Stimulated activated CD4-positive, alpha-beta T cell treated with anti-CD3 and anti-CD28 coated beads, Interleukin-1b, Interleukin-23, amount 100 ng/mL, for 24 hours (primary cell): ENCODE results near the gene PET100.
A peak's percentile ranks its signal among the peaks of the same experiment; 100 is the strongest.

Experiments
- DNase-seq, 4 experiments: peaks; one replicate each; pipeline ENCODE4 v3.0.0-alpha.2; 2020; ENCODE audit warnings: low read depth in 4 of 4, low spot score in 1 of 4

PET100 gene

GRCh38 chr19:7650148-7650547, 20.6 kb downstream of the PET100 start:
- DNase-seq: no peak

DNA sequence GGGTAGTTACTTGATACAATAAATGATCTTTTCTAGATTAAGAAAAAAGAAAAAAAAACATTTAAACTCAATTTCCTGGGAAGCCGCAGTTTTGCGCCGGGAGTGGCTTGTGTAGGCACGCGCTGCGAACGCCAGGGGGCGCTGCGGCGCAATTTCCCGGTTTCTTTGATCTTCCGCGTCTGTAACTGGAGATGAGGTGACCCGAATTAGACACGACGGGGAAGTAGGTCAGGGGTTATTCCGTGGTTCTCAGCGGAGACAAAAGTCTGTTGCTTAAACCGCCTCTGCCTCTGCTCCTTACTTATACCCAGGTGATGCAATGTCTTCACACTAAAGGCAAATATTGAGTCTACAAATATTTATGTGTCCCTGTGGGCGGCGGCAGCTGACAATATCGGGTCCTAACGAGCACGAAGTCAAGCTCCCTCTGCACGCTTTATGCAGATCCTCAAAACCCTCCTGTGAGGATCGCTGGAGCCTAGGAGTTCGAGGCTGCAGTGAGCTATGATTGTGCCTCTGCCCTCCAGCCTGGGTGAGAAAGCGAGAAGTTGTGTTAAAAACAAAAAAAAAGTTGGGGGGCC, 22.6 kb downstream of the PET100 start:
- peak; percentile 69 to 83 (median 78) for DNase-seq

DNA sequence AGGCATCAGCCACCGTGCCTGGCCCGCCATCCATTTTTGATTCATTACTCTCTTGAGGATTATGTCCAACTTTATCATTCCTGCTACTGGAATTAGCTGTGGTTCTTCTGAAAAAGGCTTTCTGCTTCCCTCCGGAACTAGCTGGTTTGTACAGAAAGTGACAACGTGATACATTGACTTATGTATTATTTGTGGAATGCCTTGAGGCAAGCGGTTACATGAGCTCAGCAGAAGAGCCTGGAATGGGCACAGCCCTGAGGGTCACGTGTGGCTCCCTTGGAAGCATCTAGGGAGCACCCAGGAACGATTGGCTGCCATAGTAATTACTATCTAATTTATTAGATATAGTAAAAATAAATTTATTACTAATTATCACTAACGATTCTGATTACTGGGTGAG, 24.8 kb downstream of the PET100 start:
- DNase-seq: no peak

- no peak for DNase-seq
Measured at GRCh38 chr19:7655581-7655980, 26.0 kb downstream of the PET100 start.

DNA sequence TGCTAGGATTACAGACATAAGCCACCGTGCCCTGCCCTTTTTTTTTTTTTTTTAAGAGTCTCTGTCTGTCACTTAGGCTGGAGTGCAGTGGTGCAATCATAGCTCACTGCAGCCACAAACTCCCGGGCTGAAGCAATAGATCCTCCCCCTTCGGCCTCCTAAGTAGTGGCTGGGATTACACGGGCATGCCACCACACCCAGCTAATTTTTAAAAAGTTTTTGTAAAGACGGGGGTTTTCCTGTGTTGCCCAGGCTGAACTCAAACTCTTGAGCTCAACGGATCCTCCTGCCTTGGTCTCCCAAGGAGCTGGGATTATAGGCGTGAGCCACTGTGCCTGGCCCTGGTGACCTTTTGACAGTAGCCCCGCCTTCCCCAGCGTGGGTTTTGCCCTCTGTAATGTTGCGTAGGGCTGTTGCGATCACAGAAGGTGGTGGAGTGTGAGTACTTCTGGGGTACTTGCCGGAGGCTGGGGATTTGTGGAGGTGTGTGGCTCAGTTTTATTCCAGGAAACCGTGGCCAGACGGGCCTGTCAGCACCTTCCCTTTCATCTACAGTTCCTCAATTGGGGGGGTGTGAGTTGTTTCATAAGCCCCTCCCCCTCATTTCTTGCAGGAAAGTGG, 27.6 kb downstream of the PET100 start:
- DNase-seq: no peak

GRCh38 chr19:7658219-7658686, 28.7 kb downstream of the PET100 start:
- DNase-seq: no peak

DNA sequence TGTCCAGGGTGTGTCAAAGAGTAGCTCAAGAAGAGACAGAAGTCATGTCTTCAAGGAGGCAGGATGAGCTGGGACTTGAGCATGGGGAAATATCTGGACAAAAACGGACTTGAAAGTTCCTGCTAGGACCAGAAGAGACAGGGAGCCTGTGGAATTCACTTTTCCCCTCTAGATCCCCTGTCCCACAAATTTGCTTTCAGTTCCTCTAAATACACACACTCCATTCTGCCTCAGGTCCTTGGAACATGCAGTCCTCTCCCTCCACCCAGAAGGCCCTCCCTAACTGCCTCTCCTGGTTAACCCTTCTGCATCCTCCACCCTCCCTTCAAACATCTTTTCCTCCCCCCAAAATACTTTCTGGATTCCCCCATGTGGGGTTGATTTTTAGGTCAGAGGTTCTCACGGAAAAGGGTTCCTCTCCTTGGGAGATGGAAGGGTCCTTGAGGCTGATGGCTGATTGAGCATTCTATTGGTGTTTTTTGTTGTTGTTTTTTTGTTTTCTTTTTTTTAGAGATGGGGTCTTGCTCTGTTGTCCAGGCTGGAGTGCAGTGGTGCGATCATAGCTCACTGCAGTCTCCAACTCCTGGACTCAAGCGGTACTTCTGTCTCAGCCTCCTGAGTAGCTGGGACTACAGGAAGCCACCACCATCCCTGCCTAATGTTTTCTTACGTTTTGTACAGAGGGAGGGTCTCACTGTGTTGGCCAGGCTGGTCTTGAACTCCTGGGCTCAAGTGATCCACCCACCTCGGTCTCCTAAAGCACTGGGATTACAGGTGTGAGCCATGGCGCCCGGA, 32.3 kb downstream of the PET100 start:
- DNase-seq: no peak

- DNase-seq: no peak
Measured at GRCh38 chr19:7662657-7663056, 33.1 kb downstream of the PET100 start.

DNA sequence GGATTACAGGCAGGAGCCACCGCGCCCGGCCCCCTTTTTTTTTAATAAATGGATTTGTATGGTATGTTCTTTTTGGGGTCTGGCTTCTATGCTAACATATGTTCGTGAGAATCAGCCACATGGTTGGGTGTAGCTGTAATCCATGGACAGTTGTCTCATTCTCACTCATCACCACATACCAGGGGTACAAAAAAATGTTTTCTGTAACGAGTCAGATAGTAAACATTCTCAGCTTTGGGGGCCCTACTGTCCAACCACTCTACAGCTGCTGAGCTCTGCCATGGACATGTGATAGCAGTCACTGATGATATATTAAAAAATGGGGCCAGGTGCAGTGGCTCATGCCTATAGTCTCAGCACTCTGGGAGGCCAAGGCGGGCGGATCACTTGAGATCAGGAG, 34.1 kb downstream of the PET100 start:
- no peak for DNase-seq

- no peak for DNase-seq
Measured at GRCh38 chr19:7665076-7665475, 35.5 kb downstream of the PET100 start.

GRCh38 chr19:7668842-7669241, 39.2 kb downstream of the PET100 start, which contains the start of gene RETN:
RETN (plus strand) TSS chr19:7669049; CDS start chr19:7669327, 278 bp downstream.
- DNase-seq: no peak

DNA sequence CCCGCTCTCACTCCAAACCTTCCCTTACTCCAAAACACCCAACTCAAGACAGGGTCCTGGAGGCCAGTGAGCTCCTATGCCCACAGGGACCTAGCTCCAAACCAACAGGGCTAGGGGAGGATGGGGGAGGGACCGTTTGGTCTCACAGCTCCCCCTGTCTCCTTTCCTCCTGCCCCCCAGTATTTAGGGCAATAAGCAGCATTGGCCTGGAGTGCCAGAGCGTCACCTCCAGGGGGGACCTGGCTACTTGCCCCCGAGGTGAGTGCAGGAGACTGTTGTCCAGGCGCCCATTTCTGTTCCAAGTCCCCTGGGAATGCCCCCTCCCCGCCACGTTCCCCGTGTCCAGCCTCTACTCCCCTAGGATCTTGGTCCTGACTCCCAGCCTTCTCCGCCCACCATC, 40.0 kb downstream of the PET100 start:
- DNase-seq: no peak

GRCh38 chr19:7670150-7670783, 40.7 kb downstream of the PET100 start:
- DNase-seq: no peak

DNA sequence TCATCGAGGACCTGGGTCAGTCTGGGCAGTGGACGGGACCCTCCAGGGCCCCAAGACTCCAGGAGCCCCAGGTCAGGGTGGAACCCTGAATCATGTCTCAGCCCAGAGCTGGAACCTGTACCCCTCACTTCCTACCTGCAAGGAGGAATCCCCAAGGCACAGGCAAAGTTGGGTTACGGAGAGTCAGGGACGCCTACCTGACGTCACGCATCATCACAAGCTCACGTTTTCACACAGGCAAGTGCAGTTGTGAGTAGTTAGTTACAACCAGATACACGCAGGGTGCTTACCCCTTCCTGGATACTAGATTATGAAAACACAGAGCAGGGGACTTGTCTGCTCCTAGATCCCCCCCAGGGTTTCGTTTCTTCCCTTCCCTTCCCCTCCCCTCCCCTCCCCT, 41.2 kb downstream of the PET100 start:
- no peak for DNase-seq

GRCh38 chr19:7672522-7672921, 42.9 kb downstream of the PET100 start:
- DNase-seq: no peak

GRCh38 chr19:7674010-7675005, 44.7 kb downstream of the PET100 start:
- DNase-seq: no peak

DNA sequence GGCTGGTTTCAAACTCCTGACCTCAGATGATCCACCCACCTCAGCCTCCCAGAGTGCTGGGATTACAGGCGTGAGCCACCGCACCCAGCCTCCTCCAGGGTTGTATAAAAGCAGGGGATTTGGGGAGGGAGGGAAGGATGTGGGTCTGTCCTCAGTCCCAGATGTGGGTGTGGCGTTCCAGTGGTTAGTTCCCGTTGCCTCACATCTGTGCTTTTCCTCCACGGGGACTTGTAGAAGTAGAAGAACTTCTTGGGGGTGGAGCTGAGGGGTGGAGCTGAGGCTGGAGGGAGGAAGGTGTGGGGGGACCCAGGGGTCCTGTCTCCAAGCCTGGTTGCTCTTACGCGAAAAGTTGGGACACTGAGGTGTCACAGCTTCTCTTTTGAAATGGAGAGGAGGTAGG, 46.8 kb downstream of the PET100 start:
- DNase-seq: no peak

DNA sequence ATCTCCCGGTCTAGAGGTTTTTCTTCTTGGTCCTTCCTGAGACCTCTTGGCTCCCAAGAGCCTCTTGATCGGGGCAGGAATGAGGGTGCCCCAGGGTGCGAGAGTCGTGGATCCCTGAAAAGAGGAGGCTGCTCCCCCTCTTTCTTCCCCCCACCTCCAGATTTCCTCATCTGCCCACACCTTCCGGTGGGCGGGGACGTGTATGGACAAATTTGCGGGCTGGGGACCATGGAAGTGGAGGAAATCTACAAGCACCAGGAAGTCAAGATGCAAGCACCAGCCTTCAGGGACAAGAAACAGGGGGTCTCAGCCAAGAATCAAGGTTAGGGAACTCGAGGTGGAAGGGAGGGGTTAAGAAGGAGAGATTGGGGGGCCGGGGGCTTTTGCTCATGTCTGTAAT, 47.3 kb downstream of the PET100 start, which contains the start of gene MCEMP1:
MCEMP1 (plus strand) TSS at position 237 of the 400 bp plus-strand sequence; CDS start at position 268, 31 bp downstream.
- DNase-seq: no peak

DNA sequence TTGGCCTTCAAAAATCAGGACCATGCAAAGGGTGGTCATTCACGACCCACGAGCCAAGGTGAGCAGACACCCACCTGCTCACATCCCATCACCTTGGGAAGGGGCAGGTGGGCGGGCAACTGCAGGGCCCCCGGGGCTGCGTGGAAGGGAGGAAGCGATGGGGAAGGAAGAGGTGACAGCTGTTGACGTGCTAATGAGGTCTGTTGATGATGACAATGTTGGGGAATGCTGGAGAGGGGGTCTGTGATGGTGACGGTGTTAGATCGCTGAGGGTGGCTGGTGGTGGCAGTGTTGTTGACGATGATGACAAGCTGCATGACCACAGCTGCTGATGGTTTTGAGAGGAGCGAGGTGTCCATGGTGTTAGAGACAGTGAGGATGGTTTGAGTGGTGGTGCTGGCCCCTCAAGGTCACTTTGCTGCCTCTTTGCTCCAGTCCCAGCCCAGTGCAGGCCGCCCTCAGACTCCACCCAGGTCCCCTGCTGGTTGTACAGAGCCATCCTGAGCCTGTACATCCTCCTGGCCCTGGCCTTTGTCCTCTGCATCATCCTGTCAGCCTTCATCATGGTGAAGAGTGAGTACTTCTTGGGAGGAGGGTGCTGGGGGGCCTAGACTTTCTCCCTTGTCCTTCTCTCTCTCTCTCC, 48.2 kb downstream of the PET100 start:
- no peak for DNase-seq
